Ascending aorta (tissue), 2 donors: ENCODE data around the gene ZFTA. TPM values are rescaled to one million over a fixed set of nuclear protein-coding genes. Genes with fewer than 3 reads are reported as not detected.

Experiments
- DNase-seq, 2 donors: peaks; one replicate each; pipeline ENCODE4 v3.0.0-alpha.2; 2019; ENCODE audit warnings: low spot score in 2 of 2
- H3K27ac ChIP-seq, 2 donors: fragments of 200-600 bp; sonication (generic); one replicate each; pipeline ENCODE4 v1.5.1; 2016 to 2017; ENCODE audit warnings: mild to moderate bottlenecking in 1 of 2
- H3K27me3 ChIP-seq: fragments of 200-600 bp; sonication (generic); one replicate; pipeline ENCODE4 v1.5.1; 2017
- H3K36me3 ChIP-seq, 2 donors: fragments of 200-600 bp; sonication (generic); one replicate each; pipeline ENCODE4 v1.5.1; 2016
- H3K4me1 ChIP-seq, 2 donors: fragments of 200-600 bp; sonication (generic); one replicate each; pipeline ENCODE4 v1.5.1; 2016 to 2017; ENCODE audit warnings: mild to moderate bottlenecking in 1 of 2
- H3K4me3 ChIP-seq, 2 donors: fragments of 200-600 bp; sonication (generic); one replicate each; pipeline ENCODE4 v1.5.1; 2016 to 2017; ENCODE audit warnings: mild to moderate bottlenecking in 1 of 2
- H3K9me3 ChIP-seq, 2 donors: fragments of 200-600 bp; sonication (generic); one replicate each; pipeline ENCODE4 v1.5.1; 2016
- CTCF ChIP-seq, 3 experiments: fragments of 200-600 bp in 2 of 3; fragments of 450-650 bp in 1 of 3; sonication (generic) in 2 of 3; IDR thresholded peaks; one replicate each; pipeline ENCODE4 v1.5.1; 2016 to 2019; ENCODE audit warnings: antibody characterized with exemption in 3 of 3, mild to moderate bottlenecking in 1 of 3, moderate library complexity in 1 of 3
- intact Hi-C: fragments of 100-400 bp; cut with DNase I; formaldehyde crosslinking; loops from one replicate; pipeline ENCODE4 v1.15.1; 2023
- total RNA-seq: library from RNA; depleted of rRNA; stranded (reverse); fragments of >200 nt; gene quantifications from one replicate; pipeline ENCODE4 v1.1.0, GENCODE V29; 2016

The ZFTA gene
- 34.7 TPM for total RNA-seq

GRCh38 chr11:63768237-63769041, at the start of gene ZFTA:
ZFTA (minus strand) TSS chr11:63768775; CDS start chr11:63768622, 153 bp downstream.
- intact Hi-C loops = loop anchor here (1.0 to 5.0 kb wide), 5 partner anchors 45 to 379 kb away; partner anchors contain the start of genes NAA40 and SPINDOC
- Histone ChIP-seq H3K4me3 (peak within 1 kb of the TSS; percentile 96 to 98), H3K9me3 (no peaks in the 10 kb centered on the region), H3K36me3 (no peaks in the 10 kb centered on the region), H3K27ac (peak within 1 kb of the TSS; percentile 73 to 89), H3K4me1 (peaks cover 6 to 7% of the 10 kb centered on the region in 2 donors), H3K27me3 (no peaks in the 10 kb centered on the region)
- DNase-seq = peak in 1 of 2 donors; percentile 80
- TF ChIP-seq CTCF (IDR thresholded peaks at IDR 0.05) = peak in 2 of 3 experiments; percentile 8 to 94

GRCh38 chr11:63817758-63818498, 49.4 kb upstream of the ZFTA start:
- peaks cover 49 to 58% of the 10 kb centered on the region in 2 donors for H3K36me3 ChIP-seq
- intact Hi-C loops = loop anchor here (10.0 kb wide), 1 partner anchor 143 kb away; the partner anchor contains the start of gene ATL3
- H3K27me3 ChIP-seq = no peaks in the 10 kb centered on the region
- no peak overlapping the region for H3K27ac ChIP-seq
- no peak for DNase-seq
- no peaks in the 10 kb centered on the region for H3K9me3 ChIP-seq
- no peak overlapping the region for H3K4me3 ChIP-seq
- H3K4me1 ChIP-seq = peaks cover 3 to 12% of the 10 kb centered on the region in 2 donors
- TF ChIP-seq CTCF (IDR thresholded peaks at IDR 0.05) = no peak

- no peak for DNase-seq
- Histone ChIP-seq H3K4me1 (peaks cover 3 to 15% of the 10 kb centered on the region in 2 donors), H3K27me3 (no peaks in the 10 kb centered on the region), H3K4me3 (no peak overlapping the region), H3K9me3 (no peaks in the 10 kb centered on the region), H3K36me3 (peaks cover 40 to 47% of the 10 kb centered on the region in 2 donors), H3K27ac (no peak overlapping the region)
- intact Hi-C loops = loop anchor here (10.0 kb wide), 1 partner anchor 142 kb away; the partner anchor contains the start of gene ATL3
- no peak for TF ChIP-seq CTCF (IDR thresholded peaks at IDR 0.05)
Observed at GRCh38 chr11:63816732-63817131, 48.2 kb upstream of the ZFTA start.

- no peak for TF ChIP-seq CTCF (IDR thresholded peaks at IDR 0.05)
- H3K36me3 ChIP-seq = peaks cover 36 to 42% of the 10 kb centered on the region in 2 donors
- H3K4me1 ChIP-seq = peaks cover 3 to 15% of the 10 kb centered on the region in 2 donors
- no peak for DNase-seq
- intact Hi-C loops = loop anchor here (10.0 kb wide), 1 partner anchor 141 kb away; the partner anchor contains the start of gene ATL3
- no peak overlapping the region for H3K4me3 ChIP-seq
- no peak overlapping the region for H3K27ac ChIP-seq
- H3K27me3 ChIP-seq = no peaks in the 10 kb centered on the region
- no peaks in the 10 kb centered on the region for H3K9me3 ChIP-seq
Observed at GRCh38 chr11:63816166-63816565, 47.6 kb upstream of the ZFTA start.

GRCh38 chr11:63814383-63814736, 45.8 kb upstream of the ZFTA start:
- intact Hi-C loops = loop anchor here (10.0 kb wide), 1 partner anchor 140 kb away; the partner anchor contains the start of gene ATL3
- no peak for DNase-seq
- Histone ChIP-seq H3K27ac (no peak overlapping the region), H3K4me3 (peak overlapping the region; percentile 95), H3K9me3 (no peaks in the 10 kb centered on the region), H3K36me3 (peaks cover 21 to 26% of the 10 kb centered on the region in 2 donors), H3K4me1 (peaks cover 3 to 15% of the 10 kb centered on the region in 2 donors), H3K27me3 (no peaks in the 10 kb centered on the region)
- no peak for TF ChIP-seq CTCF (IDR thresholded peaks at IDR 0.05)
